Hematopoietic multipotent progenitor cell treated with erythropoietin and hydrocortisone succinate and interleukin-3 and kit ligand, for 6 days (in vitro differentiated cells): ENCODE results near the gene PPP2R5A.
A peak's percentile ranks its signal among the peaks of the same experiment; 100 is the strongest.

Source experiments
- DNase-seq: peaks from one replicate; pipeline ENCODE4 v3.0.0-alpha.2; 2015

PPP2R5A gene

DNA sequence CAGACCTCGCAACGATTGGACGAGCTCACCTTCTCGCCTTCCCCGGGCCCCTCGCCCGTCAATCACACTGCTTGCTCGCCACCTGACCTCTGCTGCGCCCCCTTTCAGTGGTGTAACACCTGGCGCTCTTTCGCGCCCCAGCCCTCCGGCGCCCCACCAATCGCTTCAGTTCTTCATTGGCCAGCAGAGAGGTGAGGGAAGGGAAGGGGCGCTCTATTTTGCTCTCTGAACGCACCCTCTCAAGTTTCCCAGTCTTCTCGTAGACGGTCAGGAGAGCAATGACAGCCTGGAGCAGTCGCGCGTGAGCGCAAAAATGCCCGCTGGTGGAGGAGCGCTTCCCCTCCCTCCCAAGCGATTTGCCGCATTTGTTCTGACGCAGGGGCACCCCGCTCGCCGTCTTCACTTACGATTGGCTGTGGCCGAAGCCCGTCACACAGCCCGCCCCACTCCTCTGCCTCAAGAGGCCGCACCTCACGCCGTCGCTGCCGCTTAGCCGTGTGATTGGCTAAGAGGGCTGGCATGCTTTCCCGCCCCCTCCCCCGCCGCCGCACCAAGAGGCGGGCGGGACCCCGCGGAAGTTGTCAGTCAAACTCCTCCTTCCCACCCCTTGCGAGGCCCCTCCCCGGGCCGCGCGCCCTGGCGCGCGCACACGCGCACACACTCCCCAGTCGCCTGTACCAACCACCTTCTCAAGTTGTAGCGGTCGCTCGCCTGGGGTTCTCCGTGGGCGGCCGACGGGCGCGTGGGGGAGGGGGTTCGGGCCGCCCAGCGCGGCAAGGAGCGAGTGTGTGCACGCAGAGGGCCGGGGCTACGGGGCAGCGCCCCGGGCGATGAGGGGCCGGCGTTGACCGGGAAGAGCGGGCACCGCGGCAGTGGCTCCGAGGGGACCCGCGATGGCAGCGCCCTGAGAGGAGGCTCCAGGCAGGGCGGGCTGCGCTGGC lies at the start of gene PPP2R5A:
Gene PPP2R5A, plus strand, starts transcription at position 667 of the 941 bp plus-strand sequence. CDS start 701 bp downstream, outside the sequence.
- peak; percentile 99 for DNase-seq

DNA sequence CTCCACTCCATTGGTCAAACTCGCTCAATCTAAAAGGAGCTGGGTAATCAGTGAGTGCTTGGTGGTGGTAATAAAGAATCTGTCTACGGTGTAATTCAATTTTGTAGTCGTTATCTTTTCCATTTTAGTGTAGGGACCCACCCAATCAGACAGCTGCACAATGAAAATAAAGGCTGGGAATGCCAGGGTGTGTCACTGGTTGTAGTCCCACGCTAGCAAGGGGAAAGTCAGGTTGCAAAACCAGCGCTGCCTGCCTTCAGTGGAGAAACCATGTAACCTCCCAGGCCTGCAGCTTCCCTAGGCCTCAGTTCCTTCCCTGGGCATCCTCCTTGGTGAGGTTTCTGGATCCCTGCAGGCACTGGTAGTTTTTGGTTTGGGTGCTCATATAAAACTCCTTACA lies 49.4 kb upstream of the PPP2R5A start:
- DNase-seq, result no peak

DNA sequence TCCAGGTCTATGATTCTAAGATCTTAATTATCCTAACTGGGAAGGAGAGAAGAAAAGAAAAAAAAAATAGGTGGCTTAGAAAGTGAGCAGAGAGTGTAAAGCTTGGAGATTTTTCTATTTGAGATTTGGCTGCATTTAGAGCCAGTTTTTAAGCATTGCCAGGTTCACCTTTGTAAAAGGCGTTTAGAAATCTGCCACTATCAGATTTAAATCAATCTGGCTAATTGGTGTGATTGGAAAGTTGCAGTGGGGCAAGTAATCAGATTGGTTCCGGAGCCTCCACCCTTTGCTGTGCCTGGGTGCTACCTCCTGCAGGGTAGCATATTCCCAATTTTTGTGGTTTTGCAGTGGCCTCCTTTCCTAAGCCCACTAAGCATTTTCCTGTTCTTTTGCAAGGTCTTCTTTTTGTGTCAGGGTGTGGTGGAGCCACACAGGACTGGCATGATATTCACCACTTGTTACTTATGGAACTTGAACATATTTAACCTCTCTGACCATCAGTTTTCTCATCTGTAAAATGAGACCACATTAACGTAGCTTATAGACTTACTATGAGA lies 48.5 kb upstream of the PPP2R5A start:
- DNase-seq, result no peak

DNA sequence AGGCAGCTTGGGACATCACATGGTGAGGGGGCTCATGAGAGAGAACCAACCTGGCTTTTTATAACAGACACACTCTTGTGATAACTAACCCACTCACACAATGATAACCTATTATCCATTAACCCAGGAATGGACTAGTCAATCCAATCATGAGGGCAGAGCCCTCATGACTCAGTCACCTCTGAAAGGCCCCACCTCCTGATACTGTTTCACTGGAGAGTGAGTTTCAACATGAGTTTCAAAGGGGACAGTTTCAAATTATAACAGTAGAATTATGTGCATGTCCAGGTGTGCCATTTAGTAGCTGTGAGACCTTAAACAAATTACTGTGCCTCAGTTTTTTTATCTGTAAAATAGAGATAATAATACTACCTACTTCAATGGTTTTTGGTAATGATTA lies 47.6 kb upstream of the PPP2R5A start:
- peak; percentile 28 for DNase-seq

DNA sequence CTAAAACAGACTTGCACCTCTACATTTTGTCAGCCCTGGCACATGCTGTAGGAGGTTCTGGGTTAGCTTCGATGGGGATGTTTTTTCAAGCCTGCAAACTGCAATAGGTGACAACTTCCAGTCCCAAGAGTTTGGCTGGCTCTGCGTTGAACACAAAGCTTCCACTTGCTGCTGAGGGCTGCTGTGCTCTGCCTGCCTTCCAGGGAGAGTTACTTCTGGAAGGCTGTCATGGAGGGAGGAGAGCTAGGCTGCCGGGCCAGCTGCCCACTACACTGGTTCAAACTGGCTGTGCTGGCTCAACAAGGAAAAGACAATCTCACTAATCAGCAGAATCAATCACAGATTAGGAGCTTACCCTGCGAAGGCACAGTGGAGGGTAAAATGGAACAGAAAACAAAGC lies 46.7 kb upstream of the PPP2R5A start:
- DNase-seq, result no peak

DNA sequence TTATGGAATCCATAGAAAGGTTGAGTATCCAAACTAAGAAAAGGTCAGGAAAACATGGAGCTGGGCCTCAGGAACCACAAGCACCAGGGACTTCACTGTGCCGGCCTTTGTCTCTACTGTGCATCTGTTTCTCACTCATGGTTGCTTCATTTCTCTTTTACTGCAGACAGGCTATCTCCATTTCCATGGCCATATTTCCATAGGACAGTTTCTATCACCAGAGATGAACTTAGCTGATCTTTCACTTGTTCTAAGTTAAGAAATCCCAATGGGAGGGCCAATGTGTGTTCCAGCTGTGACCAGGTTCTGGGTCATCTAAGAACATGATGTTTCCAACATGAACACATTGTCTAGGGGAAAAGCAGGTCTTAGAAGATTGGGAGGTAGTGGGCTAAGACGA lies 43.7 kb upstream of the PPP2R5A start:
- no peak for DNase-seq

DNA sequence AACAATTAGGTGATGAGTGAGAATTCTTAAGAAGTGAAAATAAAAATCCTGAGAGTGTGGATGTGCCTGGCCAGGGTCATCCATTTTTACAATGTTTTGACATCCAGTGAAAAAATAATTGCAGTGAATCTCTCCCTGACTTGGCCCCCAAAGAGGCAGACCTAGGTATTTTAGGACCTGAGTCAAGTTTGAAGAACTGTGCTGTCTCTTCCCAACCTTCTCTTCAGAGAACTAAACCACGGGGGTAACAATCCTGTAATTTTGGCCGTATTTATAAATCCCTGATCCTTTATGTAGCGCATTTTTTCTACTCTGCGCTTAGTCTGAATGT lies 43.3 kb upstream of the PPP2R5A start:
- DNase-seq, result no peak

DNA sequence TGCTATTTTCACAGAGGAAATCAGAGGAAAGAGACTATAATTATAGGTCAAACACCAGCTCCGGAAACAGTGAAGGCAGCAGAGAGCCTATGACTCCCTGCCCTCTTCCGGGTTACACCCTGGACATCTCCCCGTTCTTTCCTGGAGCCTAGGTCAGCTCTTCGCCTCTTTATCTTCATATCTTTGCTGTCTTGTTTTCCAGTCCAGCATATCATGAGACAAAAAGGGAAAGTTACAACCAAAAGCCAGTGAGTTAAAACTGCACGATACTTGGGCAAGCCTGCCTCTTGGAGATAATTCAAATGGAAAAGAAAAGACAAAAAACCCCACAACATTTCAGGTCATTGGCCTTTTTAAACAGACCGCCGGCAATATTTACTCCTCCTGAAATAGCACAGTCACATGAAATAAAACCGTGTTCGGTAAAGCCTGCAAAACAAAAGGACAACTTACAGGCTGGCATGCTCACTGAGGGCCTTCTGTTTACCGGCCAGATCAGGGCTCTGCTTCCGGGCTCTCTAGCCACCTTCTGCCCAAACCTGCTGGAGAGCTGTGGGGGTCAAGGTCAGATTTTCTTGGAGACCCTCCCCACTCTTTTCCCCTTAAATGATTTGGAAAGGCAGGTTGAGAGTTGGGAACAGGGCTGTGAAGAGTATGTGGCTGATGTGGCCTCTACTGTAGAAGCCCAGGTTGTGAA lies 42.8 kb upstream of the PPP2R5A start:
- DNase-seq, result no peak

DNA sequence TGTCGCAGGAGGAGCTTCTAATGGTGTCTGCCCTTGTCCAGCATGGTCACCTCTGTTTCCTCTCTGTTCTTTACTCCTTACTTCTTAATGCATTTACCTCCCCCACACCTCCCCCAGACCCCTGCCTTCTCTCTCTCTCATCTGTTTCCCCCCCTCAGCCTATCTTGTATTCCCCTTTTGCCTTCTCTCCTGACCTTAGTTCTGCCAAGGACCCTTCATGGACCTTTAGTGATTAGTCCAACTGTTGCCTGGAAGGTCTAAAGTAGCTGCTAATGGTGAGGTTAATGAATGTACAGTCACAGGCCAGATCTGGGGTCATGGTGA lies 42.3 kb upstream of the PPP2R5A start:
- DNase-seq, result no peak

DNA sequence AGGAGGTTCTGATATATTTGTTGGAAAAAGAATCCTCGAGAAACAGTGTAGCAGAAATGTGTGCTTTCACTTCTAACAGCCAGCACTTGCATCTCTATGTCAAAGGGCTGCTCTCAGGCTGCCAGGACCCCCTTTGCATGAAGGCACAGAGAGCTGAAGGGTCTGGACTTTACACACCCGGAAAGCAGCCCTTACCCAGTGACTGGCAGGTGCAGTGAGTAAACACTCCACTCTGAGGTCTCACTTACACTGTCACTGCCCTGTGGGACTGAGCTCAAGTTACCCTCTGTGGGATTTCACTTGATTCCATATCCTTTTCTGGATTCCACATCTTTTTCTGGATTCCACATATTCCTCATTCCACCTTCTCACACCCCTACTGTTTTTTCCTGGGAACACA lies 40.8 kb upstream of the PPP2R5A start:
- no peak for DNase-seq

DNA sequence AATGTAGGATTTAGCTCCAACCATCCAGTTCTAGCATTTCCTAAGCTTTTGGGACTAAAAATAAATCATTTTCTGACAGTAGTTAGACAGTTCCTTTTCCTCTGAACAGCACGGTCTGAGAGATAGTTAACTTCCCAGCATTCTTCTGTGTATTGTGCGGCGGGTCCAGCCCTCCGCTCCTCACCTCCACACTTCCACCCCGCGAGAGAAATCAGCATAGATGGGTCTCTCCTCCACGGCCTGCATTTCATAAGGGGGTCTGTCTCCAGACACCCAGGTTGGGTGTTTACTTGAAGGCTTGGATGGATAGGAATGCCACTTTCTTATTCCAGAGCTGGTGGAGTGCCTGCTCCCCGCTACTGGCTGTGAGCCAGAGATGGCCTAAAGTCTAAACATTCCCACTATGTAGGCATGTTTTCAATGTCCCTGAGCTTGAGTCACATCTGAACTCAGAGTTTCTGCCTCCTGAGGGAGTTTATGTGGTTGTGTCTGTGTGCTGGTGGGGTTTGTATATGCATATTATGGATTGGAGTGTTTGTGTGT lies 38.0 kb upstream of the PPP2R5A start:
- no peak for DNase-seq

DNA sequence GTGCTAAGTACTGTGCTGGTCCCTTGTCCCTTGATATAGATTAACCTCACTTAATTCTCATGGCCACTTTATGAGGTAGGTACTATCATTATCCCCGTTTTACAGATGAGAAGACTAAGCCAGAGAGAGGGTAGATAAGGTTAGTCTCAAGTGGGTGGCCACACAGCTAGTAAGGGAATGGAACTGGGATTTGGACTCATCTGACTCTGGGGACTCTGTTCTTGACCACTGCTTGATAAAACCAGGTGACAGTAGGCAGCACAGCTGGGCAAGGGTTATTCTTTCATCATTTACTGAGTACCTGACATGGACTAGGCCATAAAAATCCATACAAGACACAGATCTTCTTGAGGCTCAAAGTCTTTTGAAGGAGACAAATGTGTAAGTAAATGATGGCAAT lies 37.2 kb upstream of the PPP2R5A start:
- no peak for DNase-seq

DNA sequence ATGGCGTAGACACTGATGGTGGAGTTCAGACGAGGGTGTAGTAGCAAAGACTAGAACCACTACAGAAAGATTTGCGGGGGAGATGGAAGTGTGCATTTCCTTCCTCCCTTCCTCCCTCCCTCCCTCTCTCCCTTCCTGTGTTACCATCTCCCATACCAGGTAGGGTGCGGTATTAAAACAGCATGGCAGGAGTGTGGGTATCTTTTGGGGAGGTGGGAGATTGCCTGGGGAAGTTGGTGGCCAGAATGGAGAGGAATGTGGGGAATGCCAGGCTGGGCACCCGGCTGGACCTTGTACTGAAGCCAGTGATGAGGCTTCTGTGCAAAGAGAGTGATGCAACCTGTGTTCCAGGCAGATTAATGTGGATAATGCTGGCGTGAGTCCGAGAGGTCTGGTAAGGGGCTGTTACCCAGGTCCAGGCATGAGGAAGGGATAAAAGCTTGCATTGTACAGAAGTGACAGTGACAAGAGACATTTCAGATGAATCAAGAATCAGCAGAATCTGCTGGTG lies 30.3 kb upstream of the PPP2R5A start:
- DNase-seq, result no peak

DNA sequence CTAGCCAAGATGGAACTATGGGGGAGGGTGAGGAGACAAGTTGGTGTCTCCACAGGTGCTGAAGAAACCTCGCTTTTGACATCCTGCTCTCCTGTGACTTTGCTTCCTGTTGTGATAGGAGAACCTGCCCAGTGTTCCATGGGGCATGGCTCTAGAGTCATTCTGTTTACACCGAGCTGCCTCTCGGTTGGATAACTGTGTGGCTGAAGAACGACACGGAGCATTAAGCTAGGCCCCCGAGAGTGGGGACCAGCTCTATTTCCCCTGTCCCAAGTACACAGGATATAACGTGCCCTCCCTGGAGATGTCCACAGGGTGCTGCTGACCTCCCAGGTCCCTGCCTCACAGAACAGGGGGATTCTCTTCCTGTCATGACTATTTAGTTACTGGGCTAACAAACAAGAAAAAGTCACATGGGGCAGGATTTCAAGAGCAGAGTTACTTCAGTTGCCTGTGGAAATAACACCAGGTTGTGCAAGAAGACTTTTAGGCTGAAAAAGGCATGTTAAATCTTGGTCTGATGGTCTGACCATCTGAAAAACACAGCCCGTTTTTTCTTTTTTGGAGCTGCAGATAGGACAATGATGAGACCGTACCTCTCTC lies 29.4 kb upstream of the PPP2R5A start:
- peak; percentile 52 for DNase-seq

DNA sequence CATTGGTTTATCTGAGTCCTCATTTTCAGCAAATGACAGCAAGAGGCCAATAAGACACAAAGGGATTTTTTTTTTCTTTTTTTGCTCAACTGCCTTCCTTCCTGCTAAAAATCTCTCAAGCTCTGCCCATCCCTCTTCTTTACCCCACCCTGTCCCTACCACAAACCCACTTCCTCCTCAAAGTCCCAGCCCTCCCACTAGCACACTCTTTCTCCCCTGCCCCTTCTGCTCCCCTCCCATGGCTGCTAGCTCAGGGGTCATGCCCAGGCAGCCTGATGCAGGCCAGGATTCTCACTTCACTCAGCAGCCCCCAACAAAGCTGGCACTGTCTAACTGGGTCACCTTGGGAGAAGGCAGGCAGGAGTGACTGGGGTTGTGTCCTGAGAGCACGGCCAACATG lies 28.8 kb upstream of the PPP2R5A start:
- DNase-seq, result peak; percentile 80

DNA sequence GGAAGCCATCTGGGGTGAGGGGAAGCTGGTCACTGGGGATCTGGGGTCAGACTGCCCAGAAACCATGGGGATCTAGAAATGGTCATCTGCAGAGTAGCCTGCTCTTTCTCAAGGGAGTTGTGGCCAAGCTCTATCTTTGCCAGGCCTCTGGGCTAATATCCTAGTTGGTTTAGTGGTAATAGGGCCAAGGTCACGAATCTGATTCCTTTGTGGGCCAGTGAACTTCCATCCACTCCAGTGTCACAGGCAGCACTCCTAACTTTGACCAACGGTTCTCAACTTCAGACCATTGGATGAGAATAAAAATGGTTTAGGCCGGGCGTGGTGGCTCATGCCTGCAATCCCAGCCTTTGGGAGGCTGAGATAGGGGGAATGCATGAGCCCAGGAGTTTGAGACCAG lies 28.1 kb upstream of the PPP2R5A start:
- no peak for DNase-seq

DNA sequence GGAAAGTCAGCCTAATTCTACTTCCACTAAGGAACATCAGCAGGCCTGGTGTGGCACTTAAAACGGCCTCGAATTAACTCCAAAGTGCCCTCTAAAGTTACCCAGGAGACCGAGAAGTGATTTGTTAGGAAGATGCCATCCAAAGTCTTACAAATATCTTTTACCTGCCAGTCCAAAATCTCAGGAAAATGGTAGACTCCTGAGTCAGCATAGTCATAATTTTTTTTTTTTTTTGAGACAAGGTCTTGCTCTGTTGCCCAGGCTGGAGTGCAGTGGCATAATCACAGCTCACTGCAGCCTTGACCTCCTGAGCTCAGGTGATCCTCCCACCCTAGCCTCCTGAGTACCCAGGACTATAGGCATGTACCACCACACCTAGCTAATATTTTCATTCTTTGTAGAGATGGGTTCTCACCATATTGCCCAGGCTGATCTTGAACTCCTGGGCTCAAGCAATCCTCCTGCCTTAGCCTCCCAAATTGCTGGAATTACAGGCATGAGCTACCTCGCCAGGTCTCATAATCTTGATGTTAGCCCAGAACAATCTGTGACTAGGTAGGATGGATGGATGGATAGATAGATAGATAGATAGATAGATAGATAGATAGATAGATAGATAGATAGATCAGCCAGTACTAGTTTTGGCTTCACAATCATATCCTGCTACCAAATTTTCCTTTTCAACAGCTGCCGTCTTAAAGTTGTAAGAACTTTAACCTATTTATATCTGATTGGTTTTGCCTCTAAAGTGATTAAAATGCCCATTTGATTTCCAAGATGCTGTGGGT lies 25.3 kb upstream of the PPP2R5A start:
- DNase-seq, result no peak

DNA sequence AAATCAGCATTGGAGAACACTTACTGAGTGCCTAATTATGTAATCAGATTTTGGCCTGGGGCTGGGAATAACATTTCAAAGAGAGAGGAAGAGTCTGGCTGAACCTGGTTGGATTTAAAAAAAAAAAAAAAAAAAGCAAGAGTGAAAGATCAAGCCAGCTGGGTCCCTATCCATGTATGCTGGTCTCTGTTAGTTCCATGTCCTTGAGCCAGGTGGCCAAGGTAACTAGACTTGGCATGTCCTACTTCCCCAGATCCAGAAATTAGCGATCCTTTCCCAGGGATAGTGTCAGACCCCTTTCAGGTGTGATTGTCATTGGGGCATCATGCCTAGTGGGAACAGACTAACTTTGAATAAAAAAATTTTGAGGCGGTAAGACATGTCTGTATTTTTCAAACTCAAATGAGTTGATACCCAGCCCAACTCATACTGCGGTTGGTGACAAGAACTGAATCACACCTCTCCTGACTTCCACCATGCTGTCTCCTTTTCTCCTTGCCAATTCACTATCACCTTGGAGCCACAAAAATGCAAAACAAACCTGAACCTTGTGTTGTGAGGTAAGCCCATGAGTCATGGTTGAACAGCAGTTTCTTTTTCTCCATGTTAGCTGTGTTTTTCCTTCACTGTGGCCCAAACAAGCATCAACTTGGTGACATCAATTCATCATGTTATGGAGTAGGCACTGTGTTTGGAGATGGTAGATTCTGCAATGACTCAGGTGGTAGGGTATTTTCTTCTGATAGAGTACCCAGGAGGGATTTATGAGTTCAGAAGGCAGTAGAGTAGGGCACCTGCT lies 24.5 kb upstream of the PPP2R5A start:
- DNase-seq, result no peak

DNA sequence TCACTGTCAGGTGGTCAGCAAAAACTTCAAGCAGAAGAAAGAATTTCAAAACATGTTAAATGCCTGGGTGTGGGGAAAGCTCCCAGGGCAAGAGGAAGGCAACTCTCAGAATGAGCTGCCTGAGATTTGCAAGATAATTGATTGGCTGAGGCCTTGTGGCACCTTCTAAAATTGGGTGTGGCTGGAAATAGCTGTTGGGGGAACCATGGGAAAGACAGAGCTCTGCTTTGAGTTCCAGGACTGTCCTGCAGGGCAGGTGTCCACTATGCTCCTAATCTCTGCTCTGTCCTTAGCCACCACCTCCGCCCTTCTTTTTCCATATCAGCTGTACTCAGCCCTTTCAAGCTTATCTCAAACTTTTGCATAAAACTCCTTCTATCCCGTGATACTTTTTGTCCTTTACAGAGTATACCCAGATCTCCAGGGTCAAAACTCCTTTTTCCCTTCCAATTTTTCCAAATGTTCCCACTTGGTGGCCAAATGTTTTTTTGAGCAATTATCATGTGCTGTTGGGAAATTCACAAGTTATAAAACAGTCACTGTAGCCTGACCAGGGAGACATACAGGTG lies 23.8 kb upstream of the PPP2R5A start:
- peak; percentile 30 for DNase-seq

DNA sequence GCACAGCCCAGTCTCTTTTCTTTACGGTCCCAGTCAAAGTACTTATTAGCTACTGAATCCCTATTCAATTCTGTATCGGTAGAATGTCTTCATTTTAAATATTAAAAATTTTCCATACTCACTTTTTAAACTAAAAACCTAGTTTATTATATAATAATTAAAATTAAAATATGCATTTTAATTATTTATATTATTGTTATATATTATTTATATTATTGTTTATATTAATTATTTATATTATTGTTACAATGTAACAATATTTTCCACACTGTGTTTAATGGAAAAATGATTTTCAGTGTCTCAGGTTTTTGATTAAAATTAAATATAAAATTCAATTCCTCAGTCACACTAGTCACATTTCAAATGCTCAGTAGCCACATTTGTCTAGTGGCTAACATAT lies 18.2 kb upstream of the PPP2R5A start:
- DNase-seq, result no peak

DNA sequence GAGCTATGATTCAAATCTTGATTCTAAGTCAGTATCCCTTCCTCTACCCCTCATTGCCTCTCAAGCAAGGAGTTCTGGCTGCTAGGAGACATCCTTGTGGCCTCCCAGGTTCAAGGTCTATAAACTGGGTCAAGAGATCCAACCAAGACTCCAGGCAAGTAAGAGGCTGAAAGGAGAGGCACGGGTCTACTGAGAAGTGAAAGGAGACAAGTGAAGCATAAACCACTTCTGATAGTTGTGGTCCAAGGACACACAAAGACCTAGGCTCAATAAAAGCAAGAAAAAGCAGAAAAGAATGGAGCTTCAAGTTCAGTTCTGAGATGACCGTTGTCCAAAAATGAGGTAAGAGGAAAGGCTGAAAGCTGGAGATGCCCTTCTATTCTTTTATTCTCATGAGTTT lies 17.8 kb upstream of the PPP2R5A start:
- DNase-seq, result no peak
